Memory B cell (primary cell): ENCODE results near the gene IFI30.
"Not testable (repeated sequence)": the region's sequence is repeated elsewhere in the genome, so short reads cannot be mapped to it uniquely, and the experiment has no call there.

Source experiments
- ATAC-seq: fragments of 150-1000 bp; cut with Tn5 transposase; 2 replicates; pipeline ENCODE4 v1.10.0; 2021; ENCODE audit warnings: low read depth, mild to moderate bottlenecking, moderate library complexity
- DNase-seq, 2 donors: peaks; one replicate each; pipeline ENCODE4 v3.0.0; 2022; ENCODE audit warnings: low spot score in 2 of 2
- H3K27ac Mint-ChIP-seq: one replicate; pipeline ENCODE4 v1.8.0; 2022; ENCODE audit warnings: mild to moderate bottlenecking, moderate library complexity, mixed read lengths
- H3K27me3 Mint-ChIP-seq: one replicate; pipeline ENCODE4 v1.8.0; 2022; ENCODE audit warnings: mixed read lengths
- H3K36me3 Mint-ChIP-seq: one replicate; pipeline ENCODE4 v1.8.0; 2022; ENCODE audit warnings: mild to moderate bottlenecking, mixed read lengths
- H3K4me1 Mint-ChIP-seq: one replicate; pipeline ENCODE4 v1.8.0; 2022; ENCODE audit warnings: mixed read lengths
- H3K4me3 Mint-ChIP-seq: one replicate; pipeline ENCODE4 v1.8.0; 2022; ENCODE audit warnings: mild to moderate bottlenecking, moderate library complexity, mixed read lengths
- H3K9me3 Mint-ChIP-seq: one replicate; pipeline ENCODE4 v1.8.0; 2022; ENCODE audit warnings: mixed read lengths

Gene IFI30

GRCh38 chr19:18208098-18208951 is 34.7 kb downstream of the IFI30 start:
- ATAC-seq (no peak), DNase-seq (peak; percentile 42 to 61)
- H3K27ac Mint-ChIP-seq = no peak overlapping the region
- H3K36me3 Mint-ChIP-seq = no peaks in the 10 kb centered on the region
- peaks cover 3% of the 10 kb centered on the region for H3K4me1 Mint-ChIP-seq
- H3K27me3 Mint-ChIP-seq = peaks cover 1% of the 10 kb centered on the region
- H3K4me3 Mint-ChIP-seq = no peak overlapping the region
- no peaks in the 10 kb centered on the region for H3K9me3 Mint-ChIP-seq

- not testable (repeated sequence) for H3K4me3 Mint-ChIP-seq, H3K9me3 Mint-ChIP-seq, H3K27me3 Mint-ChIP-seq, ATAC-seq, H3K27ac Mint-ChIP-seq, DNase-seq, H3K36me3 Mint-ChIP-seq, H3K4me1 Mint-ChIP-seq
Measured at GRCh38 chr19:18209912-18210311, 36.3 kb downstream of the IFI30 start.

GRCh38 chr19:18211683-18212082 is 38.1 kb downstream of the IFI30 start:
- Mint-ChIP-seq H3K4me3 (no peak overlapping the region), H3K36me3 (no peaks in the 10 kb centered on the region), H3K27me3 (peaks cover 4% of the 10 kb centered on the region), H3K27ac (no peak overlapping the region), H3K4me1 (peaks cover 2% of the 10 kb centered on the region), H3K9me3 (no peaks in the 10 kb centered on the region)
- no peak for ATAC-seq
- DNase-seq = no peak

- H3K27ac Mint-ChIP-seq = no peak overlapping the region
- DNase-seq (no peak), ATAC-seq (no peak)
- H3K4me3 Mint-ChIP-seq = no peak overlapping the region
- H3K27me3 Mint-ChIP-seq = peaks cover 5% of the 10 kb centered on the region
- H3K9me3 Mint-ChIP-seq = no peaks in the 10 kb centered on the region
- no peaks in the 10 kb centered on the region for H3K36me3 Mint-ChIP-seq
- peaks cover 2% of the 10 kb centered on the region for H3K4me1 Mint-ChIP-seq
Measured at GRCh38 chr19:18214779-18215433, 41.3 kb downstream of the IFI30 start.

- H3K4me3 Mint-ChIP-seq = no peak overlapping the region
- no peaks in the 10 kb centered on the region for H3K9me3 Mint-ChIP-seq
- H3K36me3 Mint-ChIP-seq = no peaks in the 10 kb centered on the region
- DNase-seq = no peak
- H3K27ac Mint-ChIP-seq = no peak overlapping the region
- H3K27me3 Mint-ChIP-seq = peaks cover 11% of the 10 kb centered on the region
- no peak for ATAC-seq
- peaks cover 3% of the 10 kb centered on the region for H3K4me1 Mint-ChIP-seq
Measured at GRCh38 chr19:18216789-18217188, 43.2 kb downstream of the IFI30 start.

GRCh38 chr19:18218159-18218558 is 44.5 kb downstream of the IFI30 start:
- DNase-seq = no peak
- H3K9me3 Mint-ChIP-seq = no peaks in the 10 kb centered on the region
- peaks cover 11% of the 10 kb centered on the region for H3K27me3 Mint-ChIP-seq
- ATAC-seq = peak; percentile 49
- H3K36me3 Mint-ChIP-seq = no peaks in the 10 kb centered on the region
- H3K4me3 Mint-ChIP-seq = no peak overlapping the region
- H3K4me1 Mint-ChIP-seq = peaks cover 3% of the 10 kb centered on the region
- no peak overlapping the region for H3K27ac Mint-ChIP-seq

- Mint-ChIP-seq H3K27ac (no peak overlapping the region), H3K36me3 (no peaks in the 10 kb centered on the region), H3K4me3 (no peak overlapping the region), H3K27me3 (peaks cover 14% of the 10 kb centered on the region), H3K4me1 (peaks cover 3% of the 10 kb centered on the region), H3K9me3 (no peaks in the 10 kb centered on the region)
- ATAC-seq (no peak), DNase-seq (no peak)
Measured at GRCh38 chr19:18218600-18218999, 45.0 kb downstream of the IFI30 start.

GRCh38 chr19:18219911-18220631 is 46.5 kb downstream of the IFI30 start:
- DNase-seq = no peak
- Mint-ChIP-seq H3K27me3 (peaks cover 20% of the 10 kb centered on the region), H3K9me3 (no peaks in the 10 kb centered on the region), H3K4me3 (no peak overlapping the region), H3K27ac (no peak overlapping the region), H3K4me1 (peaks cover 11% of the 10 kb centered on the region), H3K36me3 (no peaks in the 10 kb centered on the region)
- ATAC-seq = no peak

GRCh38 chr19:18220632-18221275 is 47.1 kb downstream of the IFI30 start:
- H3K4me3 Mint-ChIP-seq = no peak overlapping the region
- DNase-seq (no peak), ATAC-seq (no peak)
- H3K36me3 Mint-ChIP-seq = no peaks in the 10 kb centered on the region
- no peaks in the 10 kb centered on the region for H3K9me3 Mint-ChIP-seq
- no peak overlapping the region for H3K27ac Mint-ChIP-seq
- H3K4me1 Mint-ChIP-seq = peaks cover 17% of the 10 kb centered on the region
- peaks cover 22% of the 10 kb centered on the region for H3K27me3 Mint-ChIP-seq

- Mint-ChIP-seq H3K4me1 (peaks cover 20% of the 10 kb centered on the region), H3K27me3 (peaks cover 27% of the 10 kb centered on the region), H3K9me3 (no peaks in the 10 kb centered on the region), H3K27ac (no peak overlapping the region), H3K4me3 (no peak overlapping the region), H3K36me3 (no peaks in the 10 kb centered on the region)
- no peak for ATAC-seq
- DNase-seq = no peak
Measured at GRCh38 chr19:18221815-18222725, 48.5 kb downstream of the IFI30 start.

GRCh38 chr19:18223860-18224524 is 50.4 kb downstream of the IFI30 start:
- DNase-seq (peak in 1 of 2 donors; percentile 41), ATAC-seq (no peak)
- Mint-ChIP-seq H3K4me3 (peak overlapping the region; percentile 87), H3K9me3 (no peaks in the 10 kb centered on the region), H3K36me3 (no peaks in the 10 kb centered on the region), H3K4me1 (peaks cover 25% of the 10 kb centered on the region), H3K27ac (peak overlapping the region; percentile 11), H3K27me3 (peaks cover 36% of the 10 kb centered on the region)

- peak; percentile 91 to 93 for DNase-seq
- peaks cover 36% of the 10 kb centered on the region for H3K27me3 Mint-ChIP-seq
- H3K4me3 Mint-ChIP-seq = peak overlapping the region; percentile 87
- no peaks in the 10 kb centered on the region for H3K9me3 Mint-ChIP-seq
- peaks cover 24% of the 10 kb centered on the region for H3K4me1 Mint-ChIP-seq
- H3K36me3 Mint-ChIP-seq = no peaks in the 10 kb centered on the region
- peak overlapping the region; percentile 11 for H3K27ac Mint-ChIP-seq
- ATAC-seq = peak; percentile 97
Measured at GRCh38 chr19:18224525-18225354, 51.1 kb downstream of the IFI30 start.
